Esophagus muscularis mucosa (tissue), 4 donors: ENCODE measurements around the gene FLNC. TPM values are rescaled to one million over a fixed set of nuclear protein-coding genes. Genes with fewer than 3 reads are reported as not detected.

Experiments used
- DNase-seq: peaks from one replicate; pipeline ENCODE4 v3.0.0-alpha.2; 2017; ENCODE audit errors: extremely low spot score
- H3K27ac ChIP-seq, 4 donors: fragments of 200-600 bp; sonication (generic); replicated peaks in 1 of 4; 1 replicate in 3 of 4; 2 replicates in 1 of 4; pipeline ENCODE4 v1.5.1; 2016 to 2019; ENCODE audit warnings: mild to moderate bottlenecking in 1 of 4
- H3K27me3 ChIP-seq, 4 donors: fragments of 200-600 bp; sonication (generic); one replicate each; pipeline versions ENCODE4 v1.5.1 to v1.6.0; 2016 to 2019
- H3K36me3 ChIP-seq, 4 donors: fragments of 200-600 bp; sonication (generic); one replicate each; pipeline ENCODE4 v1.5.1; 2016 to 2019
- H3K4me1 ChIP-seq, 4 donors: fragments of 200-600 bp; sonication (generic); one replicate each; pipeline ENCODE4 v1.5.1; 2016 to 2019
- H3K4me3 ChIP-seq, 4 donors: fragments of 200-600 bp; sonication (generic); 1 replicate in 2 of 4; 2 replicates in 2 of 4; pipeline ENCODE4 v1.5.1; 2016 to 2019; ENCODE audit warnings: mild to moderate bottlenecking in 4 of 4, moderate library complexity in 1 of 4
- H3K9me3 ChIP-seq, 4 donors: fragments of 200-600 bp; sonication (generic); 1 replicate in 3 of 4; 2 replicates in 1 of 4; pipeline ENCODE4 v1.5.1; 2016 to 2019
- CTCF ChIP-seq, 3 experiments: fragments of 200-600 bp in 2 of 3; fragments of 450-650 bp in 1 of 3; sonication (generic) in 2 of 3; IDR thresholded peaks; one replicate each; pipeline ENCODE4 v1.5.1; 2017 to 2019; ENCODE audit warnings: antibody characterized with exemption in 3 of 3, mild to moderate bottlenecking in 2 of 3, moderate library complexity in 1 of 3
- EP300 ChIP-seq: sonication (generic); formaldehyde crosslinking; IDR thresholded peaks from one replicate; pipeline ENCODE4 v1.6.1; 2017; ENCODE audit warnings: antibody characterized with exemption
- POLR2A ChIP-seq: fragments of 450-650 bp; IDR thresholded peaks from one replicate; pipeline ENCODE4 v1.6.1; 2017; ENCODE audit warnings: antibody characterized with exemption, moderate library complexity, mild to moderate bottlenecking, low read depth
- POLR2AphosphoS5 ChIP-seq, 2 donors: sonication (generic); formaldehyde crosslinking; IDR thresholded peaks; one replicate each; pipeline ENCODE4 v1.6.1; 2017; ENCODE audit warnings: antibody characterized with exemption in 2 of 2
- WGBS: methylation state at CpG from one replicate; pipeline ENCODE4 v1.1.5; 2018; 5-methylcytosine and 5-hydroxymethylcytosine counted together
- intact Hi-C: fragments of 100-400 bp; cut with DNase I; formaldehyde crosslinking; loops from one replicate; pipeline ENCODE4 v1.15.1; 2023
- total RNA-seq, 4 donors: library from RNA; depleted of rRNA; stranded (reverse); fragments of >200 nt; gene quantifications; one replicate each; pipeline versions ENCODE4 v1.1.0 to v1.2.1, GENCODE V29; 2016

FLNC gene
- 100 to 1,000 TPM; 391 to 932 (median 533) TPM for total RNA-seq

- TF ChIP-seq POLR2A = peak; percentile 89
- no peak for TF ChIP-seq EP300
- peak; percentile 71 to 94 for TF ChIP-seq POLR2AphosphoS5 (IDR thresholded peaks at IDR 0.05)
- peak within 1 kb of the TSS; percentile 79 to 86 (median 82) for H3K4me3 ChIP-seq
- intact Hi-C loops = loop anchor here (5.0 kb wide), 1 partner anchor 68 kb away; no protein-coding TSS in a partner anchor
- DNase-seq = no peak
- WGBS = 8% methylated on average over 8 of the region's 109 CpGs
- H3K27me3 ChIP-seq = peaks cover 0 to 4% (median 0%) of the 10 kb centered on the region in 4 donors
- H3K27ac ChIP-seq = peak within 1 kb of the TSS; percentile 97 to 99 (median 98)
- H3K36me3 ChIP-seq = peaks cover 0 to 9% (median 6%) of the 10 kb centered on the region in 4 donors
- peaks cover 63 to 86% (median 83%) of the 10 kb centered on the region in 4 donors for H3K4me1 ChIP-seq
- no peaks in the 10 kb centered on the region for H3K9me3 ChIP-seq
These were observed at the start of gene FLNC for GRCh38 chr7:128830231-128831177. Gene FLNC (plus strand): TSS chr7:128830406. CDS start chr7:128830638, 232 bp downstream.

GRCh38 chr7:128781126-128781525 lies 49.1 kb upstream of the FLNC start:
- Histone ChIP-seq H3K36me3 (no peaks in the 10 kb centered on the region), H3K4me1 (peaks cover 11 to 36% (median 35%) of the 10 kb centered on the region in 4 donors), H3K27ac (peak overlapping the region; percentile 86 to 88 (median 87)), H3K9me3 (peaks cover 0 to 9% (median 6%) of the 10 kb centered on the region in 4 donors), H3K27me3 (no peaks in the 10 kb centered on the region), H3K4me3 (no peak overlapping the region)
- 32% methylated on average over 5 of the region's 5 CpGs for WGBS
- peak; percentile 92 for DNase-seq
- TF ChIP-seq POLR2A (no peak), CTCF (IDR thresholded peaks at IDR 0.05) (no peak), EP300 (peak; percentile 10), POLR2AphosphoS5 (IDR thresholded peaks at IDR 0.05) (peak; percentile 63 to 77)
- intact Hi-C loops = no loop called here

GRCh38 chr7:128781851-128782250 lies 48.4 kb upstream of the FLNC start:
- 47% methylated on average over 3 of the region's 3 CpGs for WGBS
- no peak for TF ChIP-seq CTCF (IDR thresholded peaks at IDR 0.05)
- TF ChIP-seq EP300 = peak; percentile 42
- TF ChIP-seq POLR2A = no peak
- peak; percentile 28 to 63 for TF ChIP-seq POLR2AphosphoS5 (IDR thresholded peaks at IDR 0.05)
- Histone ChIP-seq H3K36me3 (no peaks in the 10 kb centered on the region), H3K9me3 (peaks cover 0 to 9% (median 6%) of the 10 kb centered on the region in 4 donors), H3K27me3 (no peaks in the 10 kb centered on the region), H3K4me1 (peaks cover 11 to 36% (median 35%) of the 10 kb centered on the region in 4 donors), H3K4me3 (no peak overlapping the region), H3K27ac (peak overlapping the region; percentile 86 to 88 (median 87))
- DNase-seq = no peak
- intact Hi-C loops = no loop called here

GRCh38 chr7:128783143-128783861 lies 46.9 kb upstream of the FLNC start:
- WGBS = 35% methylated on average over 8 of the region's 15 CpGs
- no peak overlapping the region for H3K4me3 ChIP-seq
- peak overlapping the region; percentile 86 to 88 (median 87) for H3K27ac ChIP-seq
- H3K36me3 ChIP-seq = no peaks in the 10 kb centered on the region
- peak; percentile 94 for DNase-seq
- peaks cover 11 to 36% (median 35%) of the 10 kb centered on the region in 4 donors for H3K4me1 ChIP-seq
- H3K9me3 ChIP-seq = peaks cover 0 to 2% (median under 1%) of the 10 kb centered on the region in 4 donors
- H3K27me3 ChIP-seq = no peaks in the 10 kb centered on the region
- TF ChIP-seq CTCF (IDR thresholded peaks at IDR 0.05) (no peak), POLR2AphosphoS5 (IDR thresholded peaks at IDR 0.05) (peak; percentile 72 to 82)
- intact Hi-C loops = no loop called here
